Measurements from ENCODE around the gene HOXD1.

Gene HOXD1

DNA sequence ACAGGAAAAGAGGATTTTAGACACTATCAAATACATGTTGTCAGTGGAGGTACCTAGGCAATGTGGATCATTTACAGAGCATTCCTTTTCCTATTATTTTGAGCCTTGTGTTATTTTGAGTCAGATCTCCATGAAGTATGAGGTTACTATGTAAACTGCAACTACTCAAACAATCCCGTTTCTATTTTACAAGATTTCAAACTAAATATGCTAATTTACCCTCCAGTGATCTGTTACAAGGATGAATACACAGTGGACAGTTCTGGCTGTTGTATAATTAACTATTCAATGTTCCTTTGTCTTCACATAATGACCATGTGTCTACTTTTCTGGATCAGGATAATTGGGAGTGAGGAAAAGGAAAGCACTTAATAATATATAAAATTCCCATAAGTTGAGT is 4.6 kb downstream of the HOXD1 start:
- DNase-seq (ENCODE audit: insufficient read length) = no peak
- TF ChIP-seq POLR2AphosphoS5 (IDR thresholded peaks at IDR 0.05; ENCODE audit: low read depth, low read length) (no peak), POLR2A (IDR thresholded peaks at IDR 0.05; ENCODE audit: low read depth, low read length) (no peak), TAF1 (IDR thresholded peaks at IDR 0.05; ENCODE audit: borderline replicate concordance, low read depth, low read length) (no peak)
- no peak for FAIRE-seq

GRCh38 chr2:176199902-176200301 is 11.4 kb downstream of the HOXD1 start:
- FAIRE-seq (no peak), DNase-seq (ENCODE audit: insufficient read length) (no peak)
- TF ChIP-seq POLR2AphosphoS5 (IDR thresholded peaks at IDR 0.05; ENCODE audit: low read depth, low read length) (no peak), TAF1 (IDR thresholded peaks at IDR 0.05; ENCODE audit: borderline replicate concordance, low read depth, low read length) (no peak), POLR2A (IDR thresholded peaks at IDR 0.05; ENCODE audit: low read depth, low read length) (no peak)

DNA sequence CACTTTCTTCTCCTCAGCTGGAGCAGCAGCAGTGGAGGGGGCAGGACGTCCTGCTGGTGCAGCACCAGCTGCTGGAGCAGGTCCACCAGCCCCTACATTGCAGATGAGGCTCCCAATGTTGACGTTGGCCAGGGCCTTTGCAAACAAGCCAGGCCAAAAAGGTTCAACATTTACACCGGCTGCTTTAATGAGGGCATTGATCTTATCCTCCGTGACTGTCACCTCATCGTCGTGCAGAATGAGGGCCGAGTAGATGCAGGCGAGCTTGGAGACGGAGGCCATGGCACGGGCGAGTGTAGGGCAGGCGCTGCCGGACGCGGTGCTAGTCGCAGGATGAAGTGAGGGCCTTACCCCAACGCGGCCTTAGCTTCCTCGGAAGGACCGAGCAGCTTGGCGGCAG is 12.5 kb downstream of the HOXD1 start:
- no peak for FAIRE-seq
- TF ChIP-seq POLR2AphosphoS5 (IDR thresholded peaks at IDR 0.05; ENCODE audit: low read depth, low read length) (no peak), POLR2A (IDR thresholded peaks at IDR 0.05; ENCODE audit: low read depth, low read length) (no peak), TAF1 (IDR thresholded peaks at IDR 0.05; ENCODE audit: borderline replicate concordance, low read depth, low read length) (no peak)
- DNase-seq (ENCODE audit: insufficient read length) = no peak

GRCh38 chr2:176202491-176202890 is 14.0 kb downstream of the HOXD1 start:
- FAIRE-seq (no peak), DNase-seq (ENCODE audit: insufficient read length) (no peak)
- TF ChIP-seq POLR2A (IDR thresholded peaks at IDR 0.05; ENCODE audit: low read depth, low read length) = no peak
- TF ChIP-seq TAF1 (IDR thresholded peaks at IDR 0.05; ENCODE audit: borderline replicate concordance, low read depth, low read length) = no peak
- TF ChIP-seq POLR2AphosphoS5 (IDR thresholded peaks at IDR 0.05; ENCODE audit: low read depth, low read length) = no peak

GRCh38 chr2:176205126-176205525 is 16.7 kb downstream of the HOXD1 start:
- no peak for DNase-seq (ENCODE audit: insufficient read length)
- no peak for FAIRE-seq
- TF ChIP-seq POLR2AphosphoS5 (IDR thresholded peaks at IDR 0.05; ENCODE audit: low read depth, low read length) (no peak), TAF1 (IDR thresholded peaks at IDR 0.05; ENCODE audit: borderline replicate concordance, low read depth, low read length) (no peak), POLR2A (IDR thresholded peaks at IDR 0.05; ENCODE audit: low read depth, low read length) (no peak)

DNA sequence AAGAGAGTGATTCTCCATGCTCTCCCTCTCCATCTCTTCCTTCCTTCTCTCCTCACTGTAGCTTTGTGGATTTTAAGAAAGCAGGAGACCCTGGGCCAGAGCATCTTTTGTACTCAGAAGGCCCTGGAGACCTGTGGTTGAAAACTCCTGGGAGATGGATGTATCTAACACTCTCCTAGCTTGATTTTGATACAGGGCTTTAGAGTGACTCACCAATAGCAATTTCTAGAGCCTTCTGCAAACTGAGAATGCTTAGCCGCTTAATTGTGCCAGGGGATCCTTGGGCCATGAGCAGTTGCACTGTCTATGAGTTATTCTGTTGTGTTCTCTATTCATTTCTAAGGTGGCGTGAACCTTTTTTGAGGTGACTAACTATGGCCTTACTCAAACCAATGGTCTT is 17.7 kb downstream of the HOXD1 start:
- no peak for TF ChIP-seq POLR2AphosphoS5 (IDR thresholded peaks at IDR 0.05; ENCODE audit: low read depth, low read length)
- TF ChIP-seq POLR2A (IDR thresholded peaks at IDR 0.05; ENCODE audit: low read depth, low read length) = no peak

DNA sequence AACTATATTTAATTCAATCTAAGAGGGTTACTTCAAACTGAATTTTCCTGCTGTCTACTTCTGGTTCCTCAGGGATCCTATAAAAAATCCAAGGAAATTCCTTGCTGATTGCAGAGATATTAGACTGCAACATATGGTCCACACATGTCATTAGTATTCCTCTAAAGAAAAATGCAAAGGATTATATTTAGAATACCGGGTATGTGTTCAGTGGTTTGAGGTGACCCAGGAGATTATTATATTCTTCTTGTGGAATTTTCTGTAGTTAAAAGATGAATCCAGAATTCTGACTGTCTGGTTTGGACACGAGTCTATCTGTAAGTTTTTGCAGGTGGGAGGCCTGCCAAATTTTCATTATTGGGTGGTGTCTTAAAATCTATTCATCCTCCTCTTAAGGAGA is 18.2 kb downstream of the HOXD1 start:
- FAIRE-seq = no peak
- TF ChIP-seq TAF1 (IDR thresholded peaks at IDR 0.05; ENCODE audit: borderline replicate concordance, low read depth, low read length) = no peak
- TF ChIP-seq POLR2AphosphoS5 (IDR thresholded peaks at IDR 0.05; ENCODE audit: low read depth, low read length) = no peak
- no peak for TF ChIP-seq POLR2A (IDR thresholded peaks at IDR 0.05; ENCODE audit: low read depth, low read length)
- no peak for DNase-seq (ENCODE audit: insufficient read length)

More for the DNA sequence above, 17.7 kb downstream of the HOXD1 start:
- FAIRE-seq (no peak), DNase-seq (ENCODE audit: insufficient read length) (no peak)

DNA sequence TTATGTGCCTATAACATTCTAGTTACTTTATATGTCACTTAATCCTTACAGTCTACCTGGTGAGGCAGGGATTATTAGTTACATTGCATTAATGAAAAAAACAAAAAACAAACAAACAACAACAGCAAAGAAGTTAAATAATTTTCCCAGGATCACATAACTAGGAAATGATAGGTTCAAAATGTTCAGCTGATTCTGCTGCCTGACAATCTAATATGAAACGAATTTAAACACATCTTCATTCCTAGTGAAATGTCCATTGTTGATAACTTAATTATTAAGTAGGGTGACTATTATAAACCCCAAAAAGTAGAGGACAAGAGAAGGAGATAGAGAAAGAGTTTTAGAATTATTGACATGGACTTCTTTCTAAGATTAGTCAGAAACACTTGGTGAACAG is 22.6 kb downstream of the HOXD1 start:
- DNase-seq (ENCODE audit: insufficient read length) (no peak), FAIRE-seq (no peak)
- TF ChIP-seq TAF1 (IDR thresholded peaks at IDR 0.05; ENCODE audit: borderline replicate concordance, low read depth, low read length) = no peak
- TF ChIP-seq POLR2AphosphoS5 (IDR thresholded peaks at IDR 0.05; ENCODE audit: low read depth, low read length) = no peak
- TF ChIP-seq POLR2A (IDR thresholded peaks at IDR 0.05; ENCODE audit: low read depth, low read length) = no peak

DNA sequence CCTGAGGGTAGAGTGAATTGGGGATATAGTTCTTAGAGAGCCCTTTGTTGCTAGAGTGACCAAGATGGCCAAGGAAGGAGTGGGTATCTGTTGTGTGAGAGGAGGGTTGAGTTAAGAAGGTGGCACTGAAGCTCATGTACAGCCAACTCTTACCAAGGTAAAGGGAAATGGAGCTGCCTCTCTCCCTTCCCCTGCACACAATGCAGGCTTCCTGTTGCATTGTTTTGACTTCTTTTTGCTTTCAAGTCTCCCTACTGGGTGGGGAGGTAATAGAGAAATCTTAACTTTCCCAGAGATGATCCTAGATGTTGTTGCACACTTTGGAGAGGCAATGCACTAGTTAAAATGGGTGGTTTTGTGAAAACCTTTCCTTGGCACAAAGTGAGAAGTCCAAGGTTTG is 23.8 kb downstream of the HOXD1 start:
- DNase-seq (ENCODE audit: insufficient read length) (no peak), FAIRE-seq (no peak)
- TF ChIP-seq TAF1 (IDR thresholded peaks at IDR 0.05; ENCODE audit: borderline replicate concordance, low read depth, low read length) = no peak
- no peak for TF ChIP-seq POLR2AphosphoS5 (IDR thresholded peaks at IDR 0.05; ENCODE audit: low read depth, low read length)
- TF ChIP-seq POLR2A (IDR thresholded peaks at IDR 0.05; ENCODE audit: low read depth, low read length) = no peak

DNA sequence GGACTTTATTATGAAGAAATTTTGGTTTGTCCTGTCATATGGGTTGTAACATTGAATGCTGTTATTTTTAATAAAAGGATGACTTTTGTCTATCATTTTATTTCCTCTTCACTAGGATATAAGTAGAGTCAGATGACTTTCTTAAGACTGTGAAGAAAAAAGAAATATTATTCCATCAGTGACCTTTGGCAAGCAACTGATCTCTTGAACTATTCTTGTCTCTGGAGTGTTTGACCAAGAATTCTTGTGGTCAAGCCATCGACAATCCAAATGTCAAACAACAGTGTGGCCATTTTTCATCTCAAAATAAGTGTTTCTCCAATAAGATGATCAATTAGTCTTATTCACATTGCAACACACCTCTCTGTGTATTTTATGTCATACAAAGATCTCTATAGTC is 24.9 kb downstream of the HOXD1 start:
- DNase-seq (ENCODE audit: insufficient read length) (no peak), FAIRE-seq (no peak)
- TF ChIP-seq POLR2A (IDR thresholded peaks at IDR 0.05; ENCODE audit: low read depth, low read length) = no peak
- TF ChIP-seq POLR2AphosphoS5 (IDR thresholded peaks at IDR 0.05; ENCODE audit: low read depth, low read length) = no peak
- no peak for TF ChIP-seq TAF1 (IDR thresholded peaks at IDR 0.05; ENCODE audit: borderline replicate concordance, low read depth, low read length)

DNA sequence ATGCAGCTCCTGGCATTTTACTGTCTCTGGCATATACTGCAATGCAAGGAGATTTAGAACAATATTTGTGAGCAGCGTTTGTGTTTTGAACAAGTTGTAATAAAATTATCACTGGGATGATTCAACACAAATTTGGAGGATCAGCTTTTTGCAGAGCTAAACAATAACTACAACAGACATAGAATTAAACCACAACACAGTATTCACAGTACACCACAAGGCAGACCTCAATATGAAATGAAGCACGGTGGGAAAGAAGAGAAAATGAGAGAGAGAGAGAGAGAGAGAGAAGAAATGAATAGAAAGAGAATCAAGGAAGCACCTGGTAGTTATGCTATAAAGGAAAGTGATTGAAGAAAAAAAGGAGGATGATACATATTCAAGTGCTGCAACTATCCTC is 39.4 kb downstream of the HOXD1 start:
- TF ChIP-seq POLR2AphosphoS5 (IDR thresholded peaks at IDR 0.05; ENCODE audit: low read depth, low read length) (no peak), TAF1 (IDR thresholded peaks at IDR 0.05; ENCODE audit: borderline replicate concordance, low read depth, low read length) (no peak), POLR2A (IDR thresholded peaks at IDR 0.05; ENCODE audit: low read depth, low read length) (no peak)
- no peak for DNase-seq (ENCODE audit: insufficient read length)
- no peak for FAIRE-seq

GRCh38 chr2:176234156-176234555 is 45.7 kb downstream of the HOXD1 start:
- FAIRE-seq = no peak
- no peak for DNase-seq (ENCODE audit: insufficient read length)
- no peak for TF ChIP-seq POLR2AphosphoS5 (IDR thresholded peaks at IDR 0.05; ENCODE audit: low read depth, low read length)
- no peak for TF ChIP-seq POLR2A (IDR thresholded peaks at IDR 0.05; ENCODE audit: low read depth, low read length)
- TF ChIP-seq TAF1 (IDR thresholded peaks at IDR 0.05; ENCODE audit: borderline replicate concordance, low read depth, low read length) = no peak

DNA sequence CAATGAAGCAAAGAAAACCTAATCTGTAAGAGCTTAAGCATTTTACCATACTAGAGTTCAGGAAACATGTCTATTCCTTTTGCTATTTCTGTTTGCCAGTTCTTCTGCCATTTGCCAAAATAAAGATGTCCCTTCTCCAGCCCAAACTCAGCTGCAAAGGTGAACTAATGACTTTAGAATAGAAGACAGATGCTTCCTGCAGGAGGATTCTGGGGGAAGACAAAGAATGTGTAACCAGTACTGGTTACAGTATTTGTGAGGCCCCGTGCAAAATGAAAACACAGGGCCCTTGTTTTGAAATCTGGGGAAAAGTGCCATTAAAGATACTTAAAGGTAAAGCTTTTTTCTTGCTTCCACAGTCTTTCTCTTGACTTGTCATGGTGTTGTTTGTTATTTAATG is 46.5 kb downstream of the HOXD1 start:
- FAIRE-seq = no peak

More for the DNA sequence above, 46.5 kb downstream of the HOXD1 start:
- no peak for DNase-seq (ENCODE audit: insufficient read length)
- no peak for TF ChIP-seq TAF1 (IDR thresholded peaks at IDR 0.05; ENCODE audit: borderline replicate concordance, low read depth, low read length)

All from GM12892 (cell line).